SK-N-SH treated with all-trans-retinoic acid at 6 μM for 48 hours (cell line): ENCODE measurements around the gene CHODL.

Source experiments
- ARNTL ChIP-seq: fragments of 450-650 bp; formaldehyde crosslinking; IDR thresholded peaks from 2 replicates; pipeline ENCODE4 v1.5.0; 2020; ENCODE audit warnings: low read depth, mild to moderate bottlenecking, moderate library complexity, borderline replicate concordance
- RARB ChIP-seq: fragments of 250-450 bp; sonication (Bioruptor Pico); IDR thresholded peaks from 2 replicates; pipeline ENCODE4 v1.8.0; 2021; ENCODE audit warnings: mild to moderate bottlenecking, moderate library complexity
- ZNF70 ChIP-seq: fragments of 450-650 bp; formaldehyde crosslinking; IDR thresholded peaks from 2 replicates; pipeline ENCODE4 v1.5.0; 2020; ENCODE audit warnings: mild to moderate bottlenecking, moderate library complexity
- TF ChIP-seq, protein P1 (sequence below): fragments of 250-450 bp; sonication (Bioruptor Pico); IDR thresholded peaks from 2 replicates; pipeline ENCODE4 v1.8.0; 2020; ENCODE audit warnings: mild to moderate bottlenecking, moderate library complexity, borderline replicate concordance

DNA sequence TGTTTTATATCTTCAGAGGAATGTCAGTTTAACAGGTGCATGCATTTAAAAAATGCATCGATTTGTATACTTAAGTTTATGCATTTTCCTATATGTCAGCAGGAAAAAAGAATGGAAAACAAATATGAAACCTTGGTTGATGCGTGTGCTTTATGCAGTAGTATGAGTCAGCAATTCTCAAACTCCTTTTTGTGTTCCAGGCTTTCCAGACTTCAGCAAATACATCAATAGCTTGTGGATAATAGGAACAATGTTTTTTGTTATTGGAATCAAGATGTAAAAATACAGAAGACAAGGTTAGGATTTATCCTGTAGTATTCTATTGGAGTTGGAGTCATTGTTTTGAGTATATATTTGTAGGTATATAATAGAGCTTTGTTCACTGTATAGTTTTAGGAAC is 45.2 kb downstream of the CHODL start:
- TF ChIP-seq RARB (no peak), ZNF70 (CRISPR knock-in tag) (no peak), ARNTL (CRISPR knock-in tag) (no peak)
- TF ChIP-seq, protein P1, sequence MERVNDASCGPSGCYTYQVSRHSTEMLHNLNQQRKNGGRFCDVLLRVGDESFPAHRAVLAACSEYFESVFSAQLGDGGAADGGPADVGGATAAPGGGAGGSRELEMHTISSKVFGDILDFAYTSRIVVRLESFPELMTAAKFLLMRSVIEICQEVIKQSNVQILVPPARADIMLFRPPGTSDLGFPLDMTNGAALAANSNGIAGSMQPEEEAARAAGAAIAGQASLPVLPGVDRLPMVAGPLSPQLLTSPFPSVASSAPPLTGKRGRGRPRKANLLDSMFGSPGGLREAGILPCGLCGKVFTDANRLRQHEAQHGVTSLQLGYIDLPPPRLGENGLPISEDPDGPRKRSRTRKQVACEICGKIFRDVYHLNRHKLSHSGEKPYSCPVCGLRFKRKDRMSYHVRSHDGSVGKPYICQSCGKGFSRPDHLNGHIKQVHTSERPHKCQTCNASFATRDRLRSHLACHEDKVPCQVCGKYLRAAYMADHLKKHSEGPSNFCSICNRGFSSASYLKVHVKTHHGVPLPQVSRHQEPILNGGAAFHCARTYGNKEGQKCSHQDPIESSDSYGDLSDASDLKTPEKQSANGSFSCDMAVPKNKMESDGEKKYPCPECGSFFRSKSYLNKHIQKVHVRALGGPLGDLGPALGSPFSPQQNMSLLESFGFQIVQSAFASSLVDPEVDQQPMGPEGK: no peak
